ENCODE results near the gene DHX29.

- TF ChIP-seq ARNTL (CRISPR knock-in tag; IDR thresholded peaks at IDR 0.05; ENCODE audit: borderline replicate concordance, low read depth) (no peak), PPARA (CRISPR knock-in tag; IDR thresholded peaks at IDR 0.05; ENCODE audit: borderline replicate concordance) (no peak), PATZ1 (CRISPR knock-in tag; IDR thresholded peaks at IDR 0.05; ENCODE audit: borderline replicate concordance) (no peak), TOX (CRISPR knock-in tag; IDR thresholded peaks at IDR 0.05; ENCODE audit: borderline replicate concordance) (no peak), CREB5 (CRISPR knock-in tag; IDR thresholded peaks at IDR 0.05; ENCODE audit: low read depth) (no peak)
Measured at GRCh38 chr5:55289808-55290207, 17.7 kb downstream of the DHX29 start.
